ENCODE data around the gene BANF2. TPM values are rescaled to one million over a fixed set of nuclear protein-coding genes. Genes with fewer than 3 reads are reported as not detected.

The BANF2 gene
- total and polyA plus RNA-seq, 2 of the 13 experiments (the other 11 are each of a cell fraction or from before 2014, with no cell fraction given): 0.35 TPM; not detected in 1

DNA sequence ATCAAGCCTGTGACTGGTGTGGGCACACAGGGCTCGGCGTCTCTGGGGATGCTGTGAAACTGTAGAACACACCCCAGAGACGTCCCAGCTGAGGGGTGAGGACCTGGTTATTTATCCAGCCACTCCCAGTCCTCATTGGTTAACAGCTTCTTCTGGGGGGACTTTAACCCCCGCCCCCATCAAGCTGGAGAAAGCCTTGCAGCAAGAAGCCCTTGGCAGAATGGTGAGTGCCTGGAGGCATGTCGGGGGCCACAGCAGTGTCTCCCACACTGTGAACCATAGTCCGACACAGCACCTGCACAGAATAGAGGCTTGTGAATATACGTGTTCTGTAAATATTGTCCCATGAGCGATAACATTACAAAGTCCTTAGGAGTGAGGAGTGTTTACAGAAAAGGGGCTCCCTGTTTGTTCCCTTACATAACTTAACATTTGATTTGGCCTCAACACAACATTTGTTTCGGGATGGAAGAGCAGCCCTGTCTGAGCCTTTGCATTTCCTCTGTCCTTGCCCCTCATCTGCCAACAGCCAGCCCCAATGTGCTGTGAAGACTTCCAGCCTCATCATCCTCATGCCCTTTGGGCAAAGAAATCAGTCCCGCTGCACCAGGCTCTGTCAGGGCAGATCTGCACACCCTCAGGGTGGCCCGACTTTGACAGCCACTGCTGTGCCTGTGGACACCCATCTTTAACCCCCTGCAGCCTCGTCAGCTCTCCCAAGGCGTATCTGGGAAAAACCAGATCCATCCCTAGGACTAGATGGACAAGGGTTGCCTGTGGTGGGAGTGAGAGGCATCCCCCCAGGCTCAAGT is 15.5 kb upstream of the BANF2 start (continued):
- TF ChIP-seq RBM39 (IDR thresholded peaks at IDR 0.05; ENCODE audit: low read depth, low read length, poor library complexity, severe bottlenecking) (no peak), ZNF235 (CRISPR knock-in tag; IDR thresholded peaks at IDR 0.05; ENCODE audit: borderline replicate concordance) (no peak), SAFB2 (CRISPR knock-in tag; IDR thresholded peaks at IDR 0.05; ENCODE audit: borderline replicate concordance, low read depth) (peak; percentile 83; the same call in 1 of the 2 replicates), PREB (CRISPR knock-in tag; IDR thresholded peaks at IDR 0.05) (no peak), ZMAT3 (CRISPR knock-in tag; conservative IDR thresholded peaks at IDR 0.05) (peak; percentile 94), HOXA9 (CRISPR knock-in tag; IDR thresholded peaks at IDR 0.05; ENCODE audit: borderline replicate concordance) (no peak), HOMEZ (CRISPR knock-in tag; IDR thresholded peaks at IDR 0.05; ENCODE audit: low read depth) (peak; percentile 94), SMAD9 (CRISPR knock-in tag; IDR thresholded peaks at IDR 0.05) (no peak), RNF219 (CRISPR knock-in tag; IDR thresholded peaks at IDR 0.05) (0 out of 2 replicates have a peak, but pooled peaks have one; percentile 51), DR1 (CRISPR knock-in tag; IDR thresholded peaks at IDR 0.05) (0 out of 2 replicates have a peak, but pooled peaks have one; percentile 46), ZFP90 (CRISPR knock-in tag; IDR thresholded peaks at IDR 0.05; ENCODE audit: borderline replicate concordance) (peak; percentile 92), HNRNPK (IDR thresholded peaks at IDR 0.05; ENCODE audit: low read depth, low read length, poor library complexity, severe bottlenecking) (no peak), ZNF503 (CRISPR knock-in tag; IDR thresholded peaks at IDR 0.05) (peak; percentile 99), DNMT3B (CRISPR knock-in tag; conservative IDR thresholded peaks at IDR 0.05) (0 out of 2 replicates have a peak, but pooled peaks have one; percentile 5)
- TF ChIP-seq, protein P1, sequence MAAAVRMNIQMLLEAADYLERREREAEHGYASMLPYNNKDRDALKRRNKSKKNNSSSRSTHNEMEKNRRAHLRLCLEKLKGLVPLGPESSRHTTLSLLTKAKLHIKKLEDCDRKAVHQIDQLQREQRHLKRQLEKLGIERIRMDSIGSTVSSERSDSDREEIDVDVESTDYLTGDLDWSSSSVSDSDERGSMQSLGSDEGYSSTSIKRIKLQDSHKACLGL (CRISPR knock-in tag; IDR thresholded peaks at IDR 0.05): 0 out of 2 replicates have a peak, but pooled peaks have one; percentile 21
- TF ChIP-seq, protein P2, sequence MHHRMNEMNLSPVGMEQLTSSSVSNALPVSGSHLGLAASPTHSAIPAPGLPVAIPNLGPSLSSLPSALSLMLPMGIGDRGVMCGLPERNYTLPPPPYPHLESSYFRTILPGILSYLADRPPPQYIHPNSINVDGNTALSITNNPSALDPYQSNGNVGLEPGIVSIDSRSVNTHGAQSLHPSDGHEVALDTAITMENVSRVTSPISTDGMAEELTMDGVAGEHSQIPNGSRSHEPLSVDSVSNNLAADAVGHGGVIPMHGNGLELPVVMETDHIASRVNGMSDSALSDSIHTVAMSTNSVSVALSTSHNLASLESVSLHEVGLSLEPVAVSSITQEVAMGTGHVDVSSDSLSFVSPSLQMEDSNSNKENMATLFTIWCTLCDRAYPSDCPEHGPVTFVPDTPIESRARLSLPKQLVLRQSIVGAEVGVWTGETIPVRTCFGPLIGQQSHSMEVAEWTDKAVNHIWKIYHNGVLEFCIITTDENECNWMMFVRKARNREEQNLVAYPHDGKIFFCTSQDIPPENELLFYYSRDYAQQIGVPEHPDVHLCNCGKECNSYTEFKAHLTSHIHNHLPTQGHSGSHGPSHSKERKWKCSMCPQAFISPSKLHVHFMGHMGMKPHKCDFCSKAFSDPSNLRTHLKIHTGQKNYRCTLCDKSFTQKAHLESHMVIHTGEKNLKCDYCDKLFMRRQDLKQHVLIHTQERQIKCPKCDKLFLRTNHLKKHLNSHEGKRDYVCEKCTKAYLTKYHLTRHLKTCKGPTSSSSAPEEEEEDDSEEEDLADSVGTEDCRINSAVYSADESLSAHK (CRISPR knock-in tag; IDR thresholded peaks at IDR 0.05; ENCODE audit: borderline replicate concordance): no peak; the same call in 1 of the 2 replicates

Measured in HepG2 (cell line).